Activated B cell treated with CpG ODN at 0.5 μM for 24 hours (primary cell): ENCODE data around the gene TP53TG5. TPM values are rescaled to one million over a fixed set of nuclear protein-coding genes. Genes with fewer than 3 reads are reported as not detected.

Source experiments
- ATAC-seq: fragments of 200-7000 bp; cut with Tn5 transposase; one replicate; pipeline ENCODE4 v1.10.0; 2021; ENCODE audit warnings: low read depth, mild to moderate bottlenecking, moderate library complexity
- CTCF ChIA-PET: fragments of 350-600 bp; sonication (Branson Sonifier 250); formaldehyde crosslinking; loops from one replicate; lab custom pipeline; 2021; ENCODE audit warnings: antibody characterized with exemption; lab: Charles Lee
- POLR2A ChIA-PET: fragments of 350-600 bp; sonication (Branson Sonifier 250); formaldehyde crosslinking; loops from one replicate; lab custom pipeline; 2021; ENCODE audit warnings: antibody characterized with exemption; lab: Charles Lee
- DNase-seq: peaks from one replicate; pipeline ENCODE4 v3.0.0; 2022
- H3K27ac Mint-ChIP-seq: one replicate; pipeline ENCODE4 v1.8.0; 2020; ENCODE audit warnings: mixed read lengths
- H3K27me3 Mint-ChIP-seq: one replicate; pipeline ENCODE4 v1.8.0; 2021; ENCODE audit warnings: mixed read lengths
- H3K36me3 Mint-ChIP-seq: one replicate; pipeline ENCODE4 v1.8.0; 2021; ENCODE audit warnings: low read depth, mixed read lengths
- H3K4me1 Mint-ChIP-seq: one replicate; pipeline ENCODE4 v1.8.0; 2021; ENCODE audit warnings: mixed read lengths
- H3K4me3 Mint-ChIP-seq: one replicate; pipeline ENCODE4 v1.8.0; 2020; ENCODE audit warnings: mild to moderate bottlenecking, mixed read lengths
- H3K9me3 Mint-ChIP-seq: one replicate; pipeline ENCODE4 v1.8.0; 2020; ENCODE audit warnings: mixed read lengths
- CTCF ChIP-seq: fragments of 200-600 bp; IDR thresholded peaks from one replicate; pipeline ENCODE4 v1.8.0; 2022; ENCODE audit warnings: antibody characterized with exemption, mild to moderate bottlenecking
- intact Hi-C: fragments of 100-400 bp; cut with micrococcal nuclease; formaldehyde crosslinking; loops from one replicate; pipeline ENCODE4 v1.15.1; 2024
- total RNA-seq: library from RNA; stranded (reverse); gene quantifications from 2 replicates; pipeline ENCODE4 v1.2.3, GENCODE V29; 2022

TP53TG5 gene
- total RNA-seq, 1 donor from 2014 or later: not detected

GRCh38 chr20:45409521-45410272, 31.6 kb upstream of the TP53TG5 start:
- DNase-seq (no peak), ATAC-seq (no peak)
- no peaks in the 10 kb centered on the region for H3K9me3 Mint-ChIP-seq
- H3K4me1 Mint-ChIP-seq: peaks cover 31% of the 10 kb centered on the region
- CTCF ChIA-PET: interaction anchor here (0.6 to 1.0 kb wide), 2 partner anchors 27 to 36 kb away, joined by 3 read pairs; no protein-coding TSS in a partner anchor
- H3K27me3 Mint-ChIP-seq: no peaks in the 10 kb centered on the region
- no peak overlapping the region for H3K4me3 Mint-ChIP-seq
- peaks cover 3% of the 10 kb centered on the region for H3K36me3 Mint-ChIP-seq
- TF ChIP-seq CTCF: no peak
- POLR2A ChIA-PET: interaction anchor here (2.2 kb wide), 1 partner anchor 36 kb away, joined by 6 read pairs; no protein-coding TSS in a partner anchor
- H3K27ac Mint-ChIP-seq: no peak overlapping the region
- intact Hi-C loops: no loop called here

DNA sequence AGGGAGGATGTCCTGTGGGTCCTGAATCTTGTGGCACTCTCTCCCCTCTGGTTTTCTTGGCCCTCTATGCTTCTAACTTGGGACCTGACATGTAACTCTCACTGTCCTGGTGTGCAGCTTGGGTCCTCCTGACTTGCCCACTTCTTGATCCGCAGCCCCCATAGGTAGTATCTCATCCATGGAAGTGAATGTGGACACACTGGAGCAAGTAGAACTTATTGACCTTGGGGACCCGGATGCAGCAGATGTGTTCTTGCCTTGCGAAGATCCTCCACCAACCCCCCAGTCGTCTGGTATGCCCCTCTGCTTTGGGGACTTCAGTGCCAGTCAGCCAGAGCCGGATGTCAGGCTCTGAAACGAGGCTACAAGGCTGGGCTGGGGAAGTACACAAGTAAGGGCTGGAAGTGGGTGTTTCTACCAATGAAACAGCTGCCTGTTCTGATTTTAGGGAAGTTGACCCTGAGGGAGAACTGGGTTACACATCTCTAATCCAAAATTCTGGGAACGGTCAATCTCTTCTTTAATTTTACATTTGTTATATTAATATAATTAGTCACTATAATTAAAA, 30.6 kb upstream of the TP53TG5 start:
- intact Hi-C loops: no loop called here
- CTCF ChIA-PET: interaction anchor here (0.6 to 0.9 kb wide), 2 partner anchors 28 kb away, joined by 3 read pairs; no protein-coding TSS in a partner anchor

GRCh38 chr20:45407783-45408645, 29.9 kb upstream of the TP53TG5 start, which contains the start of gene DBNDD2:
Gene DBNDD2 (plus strand): TSS chr20:45408289. CDS start chr20:45408468, 179 bp downstream.
- ChIA-PET CTCF (interaction anchor here (0.9 to 1.4 kb wide), 3 partner anchors 29 to 45 kb away, joined by 3 to 4 read pairs (median 3); partner anchors contain the start of gene SYS1), POLR2A (interaction anchor here (2.6 to 3.8 kb wide), 2 partner anchors 8 to 39 kb away, joined by 13 to 17 read pairs; partner anchors contain the start of gene PIGT)
- Mint-ChIP-seq H3K27ac (peak within 1 kb of the TSS; percentile 50), H3K36me3 (peaks cover 3% of the 10 kb centered on the region), H3K9me3 (no peaks in the 10 kb centered on the region), H3K4me1 (peaks cover 28% of the 10 kb centered on the region), H3K4me3 (peak within 1 kb of the TSS; percentile 75), H3K27me3 (no peaks in the 10 kb centered on the region)
- ATAC-seq (no peak), DNase-seq (no peak)
- intact Hi-C loops: loop anchor here (2.0 kb wide), 1 partner anchor 21 kb away; no protein-coding TSS in a partner anchor
- no peak for TF ChIP-seq CTCF

More for the DNA sequence above, 30.6 kb upstream of the TP53TG5 start:
- POLR2A ChIA-PET: no interaction called here
- H3K27me3 Mint-ChIP-seq: no peaks in the 10 kb centered on the region
- peak overlapping the region; percentile 50 for H3K27ac Mint-ChIP-seq
- H3K4me3 Mint-ChIP-seq: peak overlapping the region; percentile 41
- H3K4me1 Mint-ChIP-seq: peaks cover 30% of the 10 kb centered on the region
- no peak for DNase-seq
- ATAC-seq: peak; percentile 48
- no peak for TF ChIP-seq CTCF
- no peaks in the 10 kb centered on the region for H3K9me3 Mint-ChIP-seq
- peaks cover 3% of the 10 kb centered on the region for H3K36me3 Mint-ChIP-seq

GRCh38 chr20:45407067-45407745, 29.1 kb upstream of the TP53TG5 start:
- TF ChIP-seq CTCF: no peak
- Mint-ChIP-seq H3K27me3 (no peaks in the 10 kb centered on the region), H3K4me3 (peak overlapping the region; percentile 75), H3K9me3 (no peaks in the 10 kb centered on the region), H3K27ac (no peak overlapping the region), H3K36me3 (peaks cover 3% of the 10 kb centered on the region), H3K4me1 (peaks cover 28% of the 10 kb centered on the region)
- CTCF ChIA-PET: interaction anchor here (0.8 to 1.4 kb wide), 3 partner anchors 29 to 44 kb away, joined by 3 to 4 read pairs (median 4); partner anchors contain the start of gene SYS1
- intact Hi-C loops: loop anchor here (2.0 kb wide), 1 partner anchor 20 kb away; no protein-coding TSS in a partner anchor
- no peak for DNase-seq
- POLR2A ChIA-PET: interaction anchor here (2.6 to 3.8 kb wide), 2 partner anchors 9 to 39 kb away, joined by 13 to 17 read pairs; partner anchors contain the start of gene PIGT
- no peak for ATAC-seq
